K562 (cell line): ENCODE results near the gene SLC35B4. TPM values are rescaled to one million over a fixed set of nuclear protein-coding genes. Genes with fewer than 3 reads are reported as not detected.

Source experiments
- ATAC-seq: fragments of 200-7000 bp; cut with Tn5 transposase; 3 replicates; pipeline ENCODE4 v1.9.1; 2020; ENCODE audit warnings: moderate library complexity
- BruUV-seq: library from RNA; stranded (reverse); fragments of 400-500 nt; replicated peaks from 2 replicates; lab custom pipeline; 2021; lab: Mats Ljungman, UMichigan
- CTCF ChIA-PET: fragments of 300-600 bp; formaldehyde crosslinking; extraction: SDS; loops from one replicate; lab custom pipeline; 2021; ENCODE audit warnings: low intra/inter-chr PET ratio; lab: Yijun Ruan, JAX
- POLR2A ChIA-PET: fragments of 300-600, 350-650 bp; sonication (Branson Sonifier 250); formaldehyde crosslinking; extraction: SDS; loops from one replicate; lab custom pipeline; 2021; ENCODE audit warnings: antibody characterized with exemption, inconsistent platforms; lab: Yijun Ruan, JAX
- DNase-seq, 4 experiments: peaks; one replicate each; pipeline versions ENCODE4 v3.0.0 to v3.0.0-alpha.2; 2011 to 2018; ENCODE audit warnings: low spot score in 3 of 4, mixed read lengths in 3 of 4; ENCODE audit errors: extremely low read depth in 1 of 4
- FAIRE-seq: peaks from 2 replicates; lab custom pipeline; 2011; peaks lifted over from hg19 to GRCh38; lab: Jason Lieb, UNC
- H2AFZ ChIP-seq: 2 replicates; pipeline ENCODE4 v1.6.0; 2011; ENCODE audit warnings: low read depth, low read length, control low read depth, inconsistent platforms
- H3K27ac ChIP-seq: fragments of 200-600 bp; 3 replicates; pipeline ENCODE4 v1.8.0; 2011; ENCODE audit warnings: low read depth, mild to moderate bottlenecking, control low read depth, inconsistent platforms, low read length, moderate library complexity, mixed read lengths; ENCODE audit errors: extremely low read depth
- H3K27me3 ChIP-seq, 2 experiments: fragments of 300-600 bp in 1 of 2; 2 replicates in 1 of 2; 3 replicates in 1 of 2; pipeline versions ENCODE4 v1.6.0 to v1.8.0; 2011; ENCODE audit warnings: inconsistent platforms in 2 of 2, low read length in 2 of 2, mild to moderate bottlenecking in 1 of 2, mixed read lengths in 1 of 2, moderate library complexity in 1 of 2; ENCODE audit not compliant: control insufficient read depth in 2 of 2, insufficient read depth in 2 of 2
- H3K36me3 ChIP-seq: fragments of 300-600 bp; 3 replicates; pipeline ENCODE4 v1.8.0; 2011; ENCODE audit warnings: mild to moderate bottlenecking, low read length, inconsistent platforms; ENCODE audit not compliant: control insufficient read depth, insufficient read depth
- H3K4me1 ChIP-seq, 2 experiments: fragments of 200-600 bp in 1 of 2; replicated peaks in 1 of 2; 2 replicates in 1 of 2; 3 replicates in 1 of 2; pipeline versions ENCODE4 v1.5.1 to v1.8.0; 2011; ENCODE audit warnings: inconsistent platforms in 2 of 2, low read length in 2 of 2, mild to moderate bottlenecking in 1 of 2, mixed read lengths in 1 of 2, moderate library complexity in 1 of 2; ENCODE audit not compliant: control insufficient read depth in 2 of 2, insufficient read depth in 2 of 2
- H3K4me2 ChIP-seq: 2 replicates; pipeline ENCODE4 v1.6.1; 2011; ENCODE audit warnings: low read length, control low read depth, inconsistent platforms, mixed read lengths; ENCODE audit not compliant: insufficient read depth
- H3K4me3 ChIP-seq: fragments of 200-600 bp; sonication (generic), shearing (Covaris generic); 2 replicates; pipeline ENCODE4 v1.5.1; 2016; ENCODE audit warnings: control low read depth, inconsistent platforms
- H3K79me2 ChIP-seq: fragments of 200-600 bp; 3 replicates; pipeline ENCODE4 v1.8.0; 2011; ENCODE audit warnings: low read length, inconsistent platforms; ENCODE audit not compliant: control insufficient read depth, insufficient read depth
- H3K9ac ChIP-seq, 2 experiments: 2 replicates each; pipeline versions ENCODE4 v1.6.0 to v1.6.1; 2011; ENCODE audit warnings: low read depth in 2 of 2, low read length in 2 of 2, control low read depth in 1 of 2, inconsistent platforms in 1 of 2, mild to moderate bottlenecking in 1 of 2, mixed read lengths in 1 of 2; ENCODE audit not compliant: insufficient read depth in 1 of 2
- H3K9me1 ChIP-seq: one replicate; pipeline ENCODE4 v1.6.0; 2011; ENCODE audit warnings: inconsistent platforms, mild to moderate bottlenecking, low read length, moderate library complexity; ENCODE audit not compliant: control insufficient read depth, insufficient read depth
- H3K9me3 ChIP-seq: replicated peaks from 2 replicates; pipeline ENCODE4 v1.5.1; 2011; ENCODE audit warnings: low read depth, low read length, inconsistent platforms; ENCODE audit not compliant: control insufficient read depth, insufficient read depth
- H4K20me1 ChIP-seq: replicated peaks from 2 replicates; pipeline ENCODE4 v1.6.1; 2011; ENCODE audit warnings: low read length, inconsistent platforms, mixed read lengths; ENCODE audit not compliant: control insufficient read depth, insufficient read depth
- KHSRP ChIP-seq: fragments of 450-650 bp; IDR thresholded peaks from 2 replicates; pipeline ENCODE4 v1.6.1; 2017
- KLF1 ChIP-seq: fragments of 450-650 bp; IDR thresholded peaks from 2 replicates; pipeline ENCODE4 v1.6.1; 2016; ENCODE audit warnings: missing genetic modification characterization, missing compliant biosample characterization
- MCM5 ChIP-seq: fragments of 450-650 bp; IDR thresholded peaks from 2 replicates; pipeline ENCODE4 v1.6.1; 2016; ENCODE audit warnings: low read depth
- RERE ChIP-seq: sonication (generic); formaldehyde crosslinking; IDR thresholded peaks from 2 replicates; pipeline ENCODE4 v1.8.0; 2023; ENCODE audit warnings: missing genetic modification reagents, mild to moderate bottlenecking, borderline replicate concordance
- TEAD1 ChIP-seq, 2 experiments: fragments of 450-650 bp in 1 of 2; sonication (generic) in 1 of 2; formaldehyde crosslinking; IDR thresholded peaks; 2 replicates each; pipeline versions ENCODE4 v1.4.0 to v1.8.0; 2020 to 2022; ENCODE audit warnings: mild to moderate bottlenecking in 2 of 2, missing genetic modification reagents in 1 of 2
- ZNF274 ChIP-seq: IDR thresholded peaks from 2 replicates; pipeline ENCODE4 v1.6.1; 2011; ENCODE audit warnings: low read depth, mild to moderate bottlenecking, low read length, moderate library complexity, borderline replicate concordance
- ZNF395 ChIP-seq: fragments of 200-800 bp; sonication (Bioruptor generic); IDR thresholded peaks from 2 replicates; pipeline ENCODE4 v1.6.1; 2017; ENCODE audit warnings: missing genetic modification characterization, missing compliant biosample characterization
- ZNF41 ChIP-seq: fragments of 250-450 bp; sonication (Bioruptor Pico); conservative IDR thresholded peaks from 2 replicates; pipeline ENCODE4 v1.4.0; 2020; ENCODE audit warnings: mild to moderate bottlenecking
- WGBS: fragments of 100-300 bp; shearing (Covaris generic); methylation state at CpG from one replicate; pipeline ENCODE4 v1.1.6; 2016; ENCODE audit warnings: low coverage, mixed read lengths; ENCODE audit not compliant: insufficient coverage; ENCODE audit errors: missing lambda C conversion rate; 5-methylcytosine and 5-hydroxymethylcytosine counted together
- in situ Hi-C: fragments of 300-500 bp; cut with MboI; formaldehyde crosslinking; loops from 4 replicates; pipeline ENCODE4 v1.15.0; 2018; ENCODE audit warnings: inconsistent platforms, mixed read lengths
- intact Hi-C: fragments of 100-400 bp; cut with micrococcal nuclease; formaldehyde crosslinking; loops from 2 replicates; pipeline ENCODE4 v1.14.2; 2022
- polyA plus RNA-seq, 8 experiments: library from polyadenylated mRNA; depleted of rRNA in 4 of 8; stranded (reverse) in 5 of 8; unstranded in 3 of 8; fragments of >200 nt; fragmentation: Nextera tagmentation in 2 of 8; fragmentation: Illumina TruSeq in 1 of 8; extraction: Ambion mirVana in 2 of 8; extraction: Trizol in 1 of 8; gene quantifications; 2 replicates each; pipeline versions ENCODE4 v1.2.1 to v1.2.3, GENCODE V29; 2011 to 2014; ENCODE audit warnings: inconsistent platforms in 1 of 8, missing spikeins in 1 of 8
- total RNA-seq, 7 experiments: library from RNA; depleted of rRNA in 6 of 7; stranded (reverse); fragments of >200 nt in 6 of 7; fragmentation: Illumina TruSeq in 2 of 7; extraction: Trizol in 2 of 7; gene quantifications; 2 replicates each; pipeline versions ENCODE4 v1.2.1 to v1.2.3, GENCODE V29; 2011 to 2021; ENCODE audit warnings: low replicate concordance in 1 of 7

SLC35B4 gene
- total and polyA plus RNA-seq, 9 of the 15 experiments (the other 6 are each of a cell fraction or from before 2014, with no cell fraction given): 6.1 to 34.9 (median 17.6) TPM

- H3K36me3 ChIP-seq: peaks cover 16% of the 10 kb centered on the region; the same call in 2 of the 3 replicates
- H3K27ac ChIP-seq: no peak overlapping the region
- no TSS peak for BruUV-seq
- WGBS: 51% methylated on average over 3 of the region's 3 CpGs
- intact Hi-C loops: no loop called here
- no peaks in the 10 kb centered on the region for H3K9me1 ChIP-seq
- no peak overlapping the region for H3K4me2 ChIP-seq
- no peaks in the 10 kb centered on the region for H3K79me2 ChIP-seq
- no peak overlapping the region for H3K9ac ChIP-seq
- H2AFZ ChIP-seq: no peak overlapping the region
- H3K9me3 ChIP-seq: no peaks in the 10 kb centered on the region
- H3K4me3 ChIP-seq: no peak overlapping the region
- POLR2A ChIA-PET: interaction anchor here (0.7 to 3.0 kb wide), 4 partner anchors 9 to 1191 kb away, joined by 3 to 12 read pairs (median 4); no protein-coding TSS in a partner anchor
- CTCF ChIA-PET: no interaction called here
- H3K27me3 ChIP-seq: no peaks in the 10 kb centered on the region
- H4K20me1 ChIP-seq: no peaks in the 10 kb centered on the region
- FAIRE-seq (no peak), DNase-seq (no peak), ATAC-seq (no peak)
- TF ChIP-seq TEAD1 (CRISPR knock-in tag; IDR thresholded peaks at IDR 0.05) (no peak), ZNF395 (no peak), ZNF41 (CRISPR knock-in tag) (no peak), ZNF274 (no peak), MCM5 (no peak), RERE (CRISPR knock-in tag) (no peak), KLF1 (tag) (0 out of 2 replicates have a peak, but pooled peaks have one; percentile 40), KHSRP (no peak)
- H3K4me1 ChIP-seq: peaks cover 0 to 5% of the 10 kb centered on the region in 2 experiments; a peak in 2 of 5 replicates
- in situ Hi-C loops: no loop called here
Observed at GRCh38 chr7:134290286-134290685, 26.4 kb downstream of the SLC35B4 start.
